LHCN-M2 (cell line): ENCODE data around the gene CDH4. TPM values are rescaled to one million over a fixed set of nuclear protein-coding genes. Genes with fewer than 3 reads are reported as not detected.

Experiments
- DNase-seq: peaks from one replicate; pipeline ENCODE4 v3.0.0-alpha.2; 2012; ENCODE audit warnings: low read depth
- total RNA-seq: library from RNA; depleted of rRNA; stranded (reverse); fragments of >200 nt; gene quantifications from 2 replicates; pipeline ENCODE4 v1.2.3, GENCODE V29; 2014

CDH4 gene
- total RNA-seq, 1 experiment from 2014 or later: 0.98 TPM

DNA sequence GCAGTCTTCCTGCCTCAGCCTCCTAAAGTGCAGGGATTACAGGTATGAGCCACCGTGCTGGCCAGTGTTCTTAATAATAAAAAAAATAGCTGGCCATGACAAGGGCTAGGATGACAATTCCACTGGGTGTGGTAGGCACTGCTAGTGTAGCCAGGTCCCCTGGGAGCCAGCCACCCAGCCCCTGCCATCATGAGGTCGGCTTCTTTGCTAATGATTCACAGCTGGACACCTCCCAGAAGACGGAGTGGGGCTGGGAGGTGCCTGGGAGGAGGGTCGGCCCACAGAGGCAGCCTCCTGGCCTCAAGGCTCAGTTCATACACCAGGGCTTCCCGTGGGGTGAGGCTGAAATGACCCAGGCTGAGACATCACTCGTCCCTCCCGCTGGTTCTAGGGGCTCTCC lies 583.2 kb downstream of the CDH4 start:
- no peak for DNase-seq

- DNase-seq: no peak
Observed at GRCh38 chr20:61835791-61836350, 583.8 kb downstream of the CDH4 start.

DNA sequence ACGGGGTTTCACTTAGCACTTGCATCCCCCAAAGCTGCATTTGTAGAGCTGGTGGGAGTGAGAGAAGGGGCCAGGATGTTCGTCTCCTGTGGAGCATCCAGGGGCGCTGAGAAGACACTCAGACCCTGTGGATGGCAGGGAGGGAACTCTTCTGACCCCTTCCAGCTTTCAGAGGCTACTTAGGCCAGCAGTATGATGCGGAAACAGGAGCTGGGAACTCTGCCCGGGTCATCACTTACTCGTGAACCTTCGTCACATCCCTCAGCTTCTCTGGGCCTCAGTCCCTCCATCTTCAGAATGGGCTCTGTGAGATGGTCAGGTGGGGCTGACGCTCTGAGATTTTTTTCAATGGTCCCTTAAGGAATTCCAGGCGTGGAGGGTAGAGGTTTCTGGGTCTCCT lies 585.1 kb downstream of the CDH4 start:
- DNase-seq: no peak

GRCh38 chr20:61839223-61839911 lies 587.3 kb downstream of the CDH4 start:
- no peak for DNase-seq

GRCh38 chr20:61839912-61840778 lies 588.1 kb downstream of the CDH4 start:
- no peak for DNase-seq

DNA sequence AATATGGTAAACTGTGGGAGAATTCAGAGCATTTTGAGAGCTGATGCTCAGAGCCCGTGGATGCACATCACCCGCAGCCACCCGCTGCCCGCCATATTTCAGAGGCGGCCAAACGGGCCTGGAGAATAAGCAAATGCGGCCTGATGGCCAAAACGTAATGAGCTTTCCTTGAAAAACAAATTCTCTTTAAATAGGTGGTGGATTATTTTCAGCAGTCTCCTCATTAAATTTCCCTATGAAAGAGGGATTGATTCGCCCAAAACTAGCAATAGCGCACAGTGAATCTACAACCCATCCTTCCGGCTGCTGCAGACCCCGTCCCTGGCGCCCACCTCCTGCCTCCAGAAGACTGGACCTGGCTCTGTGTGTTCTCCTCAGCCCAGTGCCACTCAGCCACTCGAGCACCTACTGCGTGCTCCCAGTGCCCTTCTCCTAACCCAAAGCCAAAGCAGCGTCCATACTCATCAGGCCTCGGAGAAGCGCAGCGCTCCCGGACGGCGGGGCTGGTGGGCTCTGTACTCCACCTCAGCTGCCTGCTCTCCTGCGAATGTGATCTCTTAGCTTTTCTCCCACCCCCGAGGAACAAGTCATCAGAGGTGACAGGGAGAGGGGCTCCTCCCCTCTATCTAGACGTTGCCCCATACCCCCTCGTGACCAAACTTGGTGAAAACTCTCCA lies 588.9 kb downstream of the CDH4 start:
- no peak for DNase-seq

GRCh38 chr20:61841551-61841950 lies 589.5 kb downstream of the CDH4 start:
- no peak for DNase-seq

DNA sequence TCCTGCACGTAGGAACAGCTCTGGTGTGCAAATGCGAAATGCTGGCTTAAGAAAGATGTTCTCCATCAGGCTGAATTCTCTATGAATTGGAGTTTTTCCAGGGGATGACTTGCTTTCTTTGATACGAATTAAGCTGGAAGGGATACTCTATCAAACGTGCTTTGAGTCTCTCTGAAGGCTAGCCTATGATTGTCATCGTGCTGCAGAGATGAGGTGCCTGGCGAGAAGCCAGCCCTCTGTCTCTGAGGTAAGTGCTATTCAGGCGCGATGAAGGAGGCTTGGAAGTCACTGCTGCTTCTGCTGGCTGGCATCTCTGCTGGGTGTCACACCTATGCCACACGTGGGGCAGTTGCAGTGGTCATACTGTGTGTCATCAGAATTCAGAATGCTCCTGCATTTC lies 589.9 kb downstream of the CDH4 start:
- DNase-seq: no peak

DNA sequence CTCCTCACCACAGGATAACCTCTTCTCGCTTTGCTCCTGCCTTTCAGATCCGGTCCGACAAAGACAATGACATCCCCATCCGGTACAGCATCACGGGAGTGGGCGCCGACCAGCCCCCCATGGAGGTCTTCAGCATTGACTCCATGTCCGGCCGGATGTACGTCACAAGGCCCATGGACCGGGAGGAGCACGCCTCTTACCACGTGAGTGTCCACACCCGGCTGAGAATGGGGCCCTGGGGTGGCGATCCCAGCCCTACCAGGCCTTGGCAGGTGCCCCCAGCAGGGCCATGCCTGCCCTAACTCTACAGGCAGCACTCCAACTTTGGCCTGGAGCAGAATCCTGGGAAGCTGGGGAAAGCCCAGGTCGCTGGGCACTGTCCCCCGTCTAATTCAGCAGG lies 592.6 kb downstream of the CDH4 start:
- DNase-seq: no peak

- no peak for DNase-seq
Observed at GRCh38 chr20:61845233-61845671, 593.2 kb downstream of the CDH4 start.

DNA sequence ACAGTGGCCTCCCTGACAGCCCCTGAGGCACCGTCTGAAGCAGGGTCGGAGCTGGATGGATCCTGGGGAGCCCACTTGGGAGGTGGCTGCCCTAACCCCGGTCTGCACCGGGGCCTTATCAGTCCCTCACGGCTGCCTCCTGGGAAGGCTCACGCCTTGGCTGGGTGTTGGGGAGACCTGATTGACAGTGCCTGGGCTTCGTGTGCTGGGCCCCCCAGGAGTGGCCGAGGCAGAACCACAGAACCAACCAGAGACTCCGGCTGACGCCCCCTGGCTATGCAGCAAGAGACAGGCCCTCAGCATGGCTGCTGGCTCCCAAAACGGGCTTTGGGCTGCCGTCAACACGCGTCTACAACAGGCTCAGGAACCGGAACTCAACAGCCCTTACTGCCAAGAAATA lies 594.0 kb downstream of the CDH4 start:
- no peak for DNase-seq

- no peak for DNase-seq
Observed at GRCh38 chr20:61846741-61847419, 594.8 kb downstream of the CDH4 start.

GRCh38 chr20:61847420-61847748 lies 595.3 kb downstream of the CDH4 start:
- no peak for DNase-seq

- DNase-seq: no peak
Observed at GRCh38 chr20:61847986-61848385, 595.9 kb downstream of the CDH4 start.

GRCh38 chr20:61848851-61849250 lies 596.8 kb downstream of the CDH4 start:
- no peak for DNase-seq

DNA sequence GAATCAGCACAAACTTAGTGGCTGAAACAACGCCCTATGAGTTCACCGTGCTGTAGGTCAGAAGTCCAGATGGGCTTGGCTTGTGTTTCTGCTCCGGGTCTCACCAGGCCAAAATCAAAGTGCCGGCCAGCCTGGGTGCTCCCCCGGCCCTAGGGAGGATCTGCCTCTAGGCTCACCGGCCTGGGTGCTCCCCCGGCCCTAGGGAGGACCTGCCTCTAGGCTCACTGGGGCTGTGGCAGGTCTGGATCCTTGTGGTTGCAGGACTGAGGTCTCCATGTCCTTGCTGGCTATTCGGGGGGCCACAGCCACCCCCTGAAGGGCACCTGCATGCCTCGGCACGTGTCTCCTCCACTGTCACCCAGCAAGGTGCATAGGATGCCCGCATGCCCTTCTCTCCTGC lies 597.3 kb downstream of the CDH4 start:
- DNase-seq: no peak

- DNase-seq: no peak
Observed at GRCh38 chr20:61849822-61850221, 597.8 kb downstream of the CDH4 start.

DNA sequence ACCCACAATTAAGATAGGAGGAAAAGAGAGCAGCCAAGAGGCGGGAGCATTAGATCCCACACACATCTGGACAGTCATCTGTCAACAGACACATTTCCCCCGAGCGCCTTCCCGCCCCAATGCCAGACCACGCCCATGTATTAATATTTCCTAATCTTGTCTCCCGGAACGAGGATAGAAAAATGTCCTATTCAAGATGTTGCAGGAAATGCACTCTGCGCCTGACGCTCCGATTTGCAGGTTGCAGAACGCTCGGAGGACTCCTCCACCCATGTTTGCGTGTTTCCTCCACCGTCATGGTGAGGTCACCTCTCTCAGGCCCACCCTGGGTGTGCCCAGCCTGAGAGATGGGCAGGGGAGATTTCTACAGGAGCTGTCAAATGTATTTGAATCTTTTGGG lies 598.4 kb downstream of the CDH4 start:
- no peak for DNase-seq

GRCh38 chr20:61850926-61851900 lies 599.2 kb downstream of the CDH4 start:
- no peak for DNase-seq

DNA sequence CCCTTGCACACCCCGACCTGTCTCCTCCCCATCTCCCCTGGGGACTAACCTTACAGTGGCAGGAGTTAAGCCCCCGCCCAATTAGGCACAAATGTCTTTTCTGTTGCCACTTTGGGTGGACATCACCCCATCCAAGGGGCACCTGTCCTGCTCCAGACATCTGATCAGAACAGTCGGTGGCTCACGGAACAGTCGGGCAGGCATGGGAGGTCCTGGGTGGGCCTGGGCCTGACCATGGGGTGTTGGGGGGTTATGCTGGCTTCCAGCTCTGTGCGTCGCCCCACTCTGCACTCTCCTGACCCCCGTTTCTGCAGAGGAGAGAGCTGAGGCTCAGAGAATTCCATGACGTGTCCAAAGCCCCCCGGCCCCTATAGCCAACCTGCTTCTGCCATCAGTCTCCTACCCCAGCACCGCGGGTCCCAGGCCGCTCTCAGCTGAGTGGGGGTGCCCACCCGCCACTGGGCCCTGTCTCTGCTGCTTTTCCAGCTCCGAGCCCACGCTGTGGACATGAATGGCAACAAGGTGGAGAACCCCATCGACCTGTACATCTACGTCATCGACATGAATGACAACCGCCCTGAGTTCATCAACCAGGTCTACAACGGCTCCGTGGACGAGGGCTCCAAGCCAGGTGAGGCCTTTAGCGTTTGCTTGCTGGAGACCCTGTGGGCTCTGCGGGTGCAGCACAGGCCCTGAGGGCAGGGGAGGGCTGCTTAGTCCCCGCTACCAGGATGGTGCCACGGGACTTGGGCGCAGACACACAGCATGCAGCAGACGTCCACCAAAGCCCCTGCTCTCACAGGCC lies 600.4 kb downstream of the CDH4 start:
- no peak for DNase-seq
